ENCODE data around the gene SASH1. TPM values are rescaled to one million over a fixed set of nuclear protein-coding genes. Genes with fewer than 3 reads are reported as not detected.

The SASH1 gene
- total RNA-seq, 1 donor, result 71.7 TPM

DNA sequence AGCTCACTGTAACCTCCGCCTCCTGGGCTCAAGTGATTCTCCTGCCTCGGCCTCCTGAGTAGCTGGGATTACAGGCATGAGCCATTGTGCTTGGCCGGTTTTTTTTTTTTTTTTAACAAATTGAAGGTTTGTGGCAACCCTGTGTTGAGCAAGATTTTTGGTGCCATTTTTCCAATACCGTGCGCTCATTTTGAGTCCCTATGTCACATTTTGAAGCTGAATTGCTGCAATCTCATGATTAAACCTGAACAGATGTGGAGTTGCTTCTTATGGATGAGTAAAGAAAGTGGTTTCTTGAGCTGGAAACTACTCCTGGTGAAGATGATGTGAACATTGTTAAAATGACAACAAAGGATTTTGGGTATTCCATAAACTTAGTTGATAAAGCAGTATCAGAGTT is 16.6 kb downstream of the SASH1 start:
- Histone ChIP-seq H4K20me1 (ENCODE audit: insufficient read depth, low read length) (peaks cover 3% of the 10 kb centered on the region), H3K27me3 (ENCODE audit: insufficient read depth, low read length) (no peaks in the 10 kb centered on the region), H3K4me1 (ENCODE audit: insufficient read depth, low read length) (peaks cover 7% of the 10 kb centered on the region), H3K27ac (ENCODE audit: low read depth, low read length) (no peak overlapping the region), H3K36me3 (ENCODE audit: insufficient read depth, low read length) (no peaks in the 10 kb centered on the region), H3K9me3 (ENCODE audit: low read depth, low read length) (no peaks in the 10 kb centered on the region), H2AFZ (ENCODE audit: low read length) (no peak overlapping the region), H3K4me2 (ENCODE audit: insufficient read depth, low read length) (no peak overlapping the region), H3K79me2 (ENCODE audit: insufficient read depth, low read length) (peaks cover 16% of the 10 kb centered on the region), H3K4me3 (ENCODE audit: insufficient read depth, low read length) (no peak overlapping the region)
- TF ChIP-seq, protein P1, sequence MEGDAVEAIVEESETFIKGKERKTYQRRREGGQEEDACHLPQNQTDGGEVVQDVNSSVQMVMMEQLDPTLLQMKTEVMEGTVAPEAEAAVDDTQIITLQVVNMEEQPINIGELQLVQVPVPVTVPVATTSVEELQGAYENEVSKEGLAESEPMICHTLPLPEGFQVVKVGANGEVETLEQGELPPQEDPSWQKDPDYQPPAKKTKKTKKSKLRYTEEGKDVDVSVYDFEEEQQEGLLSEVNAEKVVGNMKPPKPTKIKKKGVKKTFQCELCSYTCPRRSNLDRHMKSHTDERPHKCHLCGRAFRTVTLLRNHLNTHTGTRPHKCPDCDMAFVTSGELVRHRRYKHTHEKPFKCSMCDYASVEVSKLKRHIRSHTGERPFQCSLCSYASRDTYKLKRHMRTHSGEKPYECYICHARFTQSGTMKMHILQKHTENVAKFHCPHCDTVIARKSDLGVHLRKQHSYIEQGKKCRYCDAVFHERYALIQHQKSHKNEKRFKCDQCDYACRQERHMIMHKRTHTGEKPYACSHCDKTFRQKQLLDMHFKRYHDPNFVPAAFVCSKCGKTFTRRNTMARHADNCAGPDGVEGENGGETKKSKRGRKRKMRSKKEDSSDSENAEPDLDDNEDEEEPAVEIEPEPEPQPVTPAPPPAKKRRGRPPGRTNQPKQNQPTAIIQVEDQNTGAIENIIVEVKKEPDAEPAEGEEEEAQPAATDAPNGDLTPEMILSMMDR (IDR thresholded peaks at IDR 0.05; ENCODE audit: extremely low read depth, low read depth, low read length), result no peak
- no peak for DNase-seq (ENCODE audit: insufficient read length, low spot score, missing footprints)

DNA sequence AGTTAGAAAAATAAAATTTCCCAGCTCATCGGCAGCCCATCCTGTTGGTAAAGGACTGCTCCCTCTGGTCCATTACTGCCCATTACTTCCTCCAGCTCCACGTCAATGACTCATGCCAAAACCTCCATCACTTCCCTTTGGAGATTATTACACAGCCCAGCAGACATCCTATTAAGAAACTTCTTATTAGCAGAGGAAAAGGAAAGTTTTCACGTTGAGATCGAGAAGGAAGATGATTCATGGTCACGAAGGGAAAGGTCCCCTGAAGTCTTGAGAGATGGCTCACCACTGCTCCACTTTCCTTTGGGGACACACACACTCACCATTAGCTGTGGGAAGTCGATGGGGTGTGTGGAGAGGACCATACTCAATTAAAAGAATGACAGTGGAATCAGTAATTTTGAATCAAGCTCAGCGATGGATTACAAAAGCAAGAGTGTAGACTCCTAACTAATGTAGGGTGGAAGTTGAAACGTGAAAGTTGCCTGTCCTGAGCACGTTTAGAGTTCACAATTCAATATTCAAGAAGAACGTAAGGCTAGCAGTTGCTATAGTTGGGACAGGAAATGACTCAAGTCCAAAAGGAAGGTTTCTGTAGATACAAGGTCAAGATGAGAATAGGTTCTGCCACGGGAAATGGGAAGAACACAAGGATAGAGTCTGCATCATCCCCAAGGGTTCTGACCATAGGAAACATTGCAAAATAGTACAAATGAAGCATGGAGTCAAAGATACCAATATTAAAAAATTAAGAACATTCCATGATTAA is 21.6 kb downstream of the SASH1 start:
- Histone ChIP-seq H3K27ac (ENCODE audit: low read depth, low read length) (peak overlapping the region; percentile 61), H4K20me1 (ENCODE audit: insufficient read depth, low read length) (peaks cover 3% of the 10 kb centered on the region), H3K4me1 (ENCODE audit: insufficient read depth, low read length) (peaks cover 17% of the 10 kb centered on the region), H2AFZ (ENCODE audit: low read length) (peak overlapping the region; percentile 77), H3K27me3 (ENCODE audit: insufficient read depth, low read length) (no peaks in the 10 kb centered on the region), H3K4me3 (ENCODE audit: insufficient read depth, low read length) (peak overlapping the region; percentile 50), H3K36me3 (ENCODE audit: insufficient read depth, low read length) (no peaks in the 10 kb centered on the region), H3K79me2 (ENCODE audit: insufficient read depth, low read length) (peaks cover 38% of the 10 kb centered on the region), H3K9me3 (ENCODE audit: low read depth, low read length) (no peaks in the 10 kb centered on the region), H3K4me2 (ENCODE audit: insufficient read depth, low read length) (peak overlapping the region; percentile 70)
- TF ChIP-seq, protein P1 (IDR thresholded peaks at IDR 0.05; ENCODE audit: extremely low read depth, low read depth, low read length), result no peak
- peak; percentile 85 for DNase-seq (ENCODE audit: insufficient read length, low spot score, missing footprints)

DNA sequence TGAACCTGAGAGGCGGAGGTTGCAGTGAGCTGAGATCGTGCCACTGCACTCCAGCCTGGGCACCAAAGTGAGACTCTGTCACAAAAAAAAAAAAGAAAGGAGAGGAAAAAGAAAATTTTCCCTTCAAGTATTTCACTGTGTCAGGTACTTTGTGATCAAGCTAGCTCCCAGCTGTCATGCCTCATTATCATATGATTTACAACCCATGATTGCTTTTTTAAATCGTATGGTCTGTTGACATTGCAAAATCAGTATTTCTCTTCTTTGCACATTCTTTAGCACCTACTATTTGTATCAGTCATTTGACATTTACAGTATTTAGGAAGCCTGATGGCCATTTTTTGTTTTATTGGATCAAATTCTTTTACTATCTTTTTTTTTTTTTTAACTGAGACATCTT is 22.4 kb downstream of the SASH1 start:
- H3K4me2 ChIP-seq (ENCODE audit: insufficient read depth, low read length), result no peak overlapping the region
- H3K36me3 ChIP-seq (ENCODE audit: insufficient read depth, low read length), result no peaks in the 10 kb centered on the region
- H2AFZ ChIP-seq (ENCODE audit: low read length), result no peak overlapping the region
- H3K27ac ChIP-seq (ENCODE audit: low read depth, low read length), result no peak overlapping the region
- no peak overlapping the region for H3K4me3 ChIP-seq (ENCODE audit: insufficient read depth, low read length)
- H3K27me3 ChIP-seq (ENCODE audit: insufficient read depth, low read length), result no peaks in the 10 kb centered on the region
- peaks cover 17% of the 10 kb centered on the region for H3K4me1 ChIP-seq (ENCODE audit: insufficient read depth, low read length)
- DNase-seq (ENCODE audit: insufficient read length, low spot score, missing footprints), result no peak
- no peaks in the 10 kb centered on the region for H3K9me3 ChIP-seq (ENCODE audit: low read depth, low read length)
- TF ChIP-seq, protein P1 (IDR thresholded peaks at IDR 0.05; ENCODE audit: extremely low read depth, low read depth, low read length), result no peak
- H3K79me2 ChIP-seq (ENCODE audit: insufficient read depth, low read length), result peaks cover 38% of the 10 kb centered on the region
- peaks cover 3% of the 10 kb centered on the region for H4K20me1 ChIP-seq (ENCODE audit: insufficient read depth, low read length)

DNA sequence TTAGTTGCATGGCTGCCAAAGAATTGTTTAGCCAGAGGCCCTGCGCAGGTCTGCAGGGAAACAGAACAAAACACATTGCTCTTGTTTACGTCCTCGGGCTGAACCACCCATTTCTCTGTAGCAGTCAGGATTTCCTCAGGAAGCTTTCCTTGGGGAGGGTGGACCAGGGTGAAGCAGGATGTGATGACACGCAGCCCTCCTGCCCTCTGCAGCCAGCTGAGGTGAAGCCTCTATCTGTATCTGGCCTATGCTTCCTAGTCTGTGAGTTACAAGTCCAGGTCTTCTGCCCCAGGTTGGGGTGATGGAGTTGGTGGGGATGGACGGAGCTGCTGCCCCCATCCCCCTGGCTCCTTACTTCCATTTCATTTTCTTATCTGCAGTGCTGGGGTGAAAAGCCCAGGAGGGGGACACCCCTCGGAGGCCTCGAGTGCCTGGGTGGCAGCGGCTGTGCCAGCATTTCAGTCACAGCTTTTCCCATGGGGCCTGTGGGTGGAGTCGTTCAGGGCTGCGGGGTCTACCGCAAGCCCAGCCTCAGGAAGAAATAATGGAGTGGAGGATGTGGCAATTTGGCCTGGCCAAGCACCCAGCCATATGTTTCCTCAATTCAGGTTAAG is 24.9 kb downstream of the SASH1 start:
- peak; percentile 90 for DNase-seq (ENCODE audit: insufficient read length, low spot score, missing footprints)
- no peaks in the 10 kb centered on the region for H4K20me1 ChIP-seq (ENCODE audit: insufficient read depth, low read length)
- TF ChIP-seq, protein P1 (IDR thresholded peaks at IDR 0.05; ENCODE audit: extremely low read depth, low read depth, low read length), result no peak
- peak overlapping the region; percentile 72 for H2AFZ ChIP-seq (ENCODE audit: low read length)
- H3K4me3 ChIP-seq (ENCODE audit: insufficient read depth, low read length), result no peak overlapping the region
- no peak overlapping the region for H3K27ac ChIP-seq (ENCODE audit: low read depth, low read length)
- H3K27me3 ChIP-seq (ENCODE audit: insufficient read depth, low read length), result no peaks in the 10 kb centered on the region
- no peaks in the 10 kb centered on the region for H3K36me3 ChIP-seq (ENCODE audit: insufficient read depth, low read length)
- peaks cover 17% of the 10 kb centered on the region for H3K4me1 ChIP-seq (ENCODE audit: insufficient read depth, low read length)
- no peak overlapping the region for H3K4me2 ChIP-seq (ENCODE audit: insufficient read depth, low read length)
- H3K79me2 ChIP-seq (ENCODE audit: insufficient read depth, low read length), result peaks cover 35% of the 10 kb centered on the region
- H3K9me3 ChIP-seq (ENCODE audit: low read depth, low read length), result no peaks in the 10 kb centered on the region

Measured in osteoblast (primary cell).